Measurements from ENCODE around the gene GPR39.

Gene GPR39

GRCh38 chr2:132589111-132589830 lies 172.7 kb downstream of the GPR39 start:
- ATAC-seq (ENCODE audit: low read depth) = no peak

DNA sequence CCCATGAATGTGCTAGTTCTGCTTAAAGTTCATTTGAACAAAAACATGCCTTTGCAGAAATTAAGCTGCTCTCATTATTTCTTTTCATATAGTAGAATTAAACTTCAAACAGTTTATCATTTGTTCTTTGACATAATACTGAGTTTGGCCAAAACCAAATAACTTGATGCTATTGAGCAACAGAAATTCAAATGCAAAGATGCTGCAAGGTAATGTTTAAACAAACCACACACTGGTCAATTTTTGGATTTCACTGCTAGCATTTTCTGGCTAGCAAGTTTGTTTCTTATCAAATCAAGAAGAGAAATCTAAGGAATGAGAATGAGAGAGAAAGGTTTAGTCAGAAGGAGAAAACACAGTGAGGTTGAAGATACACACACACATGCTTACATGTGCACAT lies 173.4 kb downstream of the GPR39 start:
- Histone ChIP-seq H3K27me3 (ENCODE audit: insufficient read depth, poor library complexity, severe bottlenecking) (no peaks in the 10 kb centered on the region), H3K27ac (ENCODE audit: poor library complexity, severe bottlenecking) (no peak overlapping the region), H3K4me1 (ENCODE audit: insufficient read depth, poor library complexity, severe bottlenecking) (no peaks in the 10 kb centered on the region), H3K36me3 (ENCODE audit: low read depth) (no peaks in the 10 kb centered on the region), H3K4me3 (ENCODE audit: severe bottlenecking) (no peak overlapping the region), H3K9me3 (ENCODE audit: severe bottlenecking) (no peaks in the 10 kb centered on the region)
- TF ChIP-seq, protein P1, sequence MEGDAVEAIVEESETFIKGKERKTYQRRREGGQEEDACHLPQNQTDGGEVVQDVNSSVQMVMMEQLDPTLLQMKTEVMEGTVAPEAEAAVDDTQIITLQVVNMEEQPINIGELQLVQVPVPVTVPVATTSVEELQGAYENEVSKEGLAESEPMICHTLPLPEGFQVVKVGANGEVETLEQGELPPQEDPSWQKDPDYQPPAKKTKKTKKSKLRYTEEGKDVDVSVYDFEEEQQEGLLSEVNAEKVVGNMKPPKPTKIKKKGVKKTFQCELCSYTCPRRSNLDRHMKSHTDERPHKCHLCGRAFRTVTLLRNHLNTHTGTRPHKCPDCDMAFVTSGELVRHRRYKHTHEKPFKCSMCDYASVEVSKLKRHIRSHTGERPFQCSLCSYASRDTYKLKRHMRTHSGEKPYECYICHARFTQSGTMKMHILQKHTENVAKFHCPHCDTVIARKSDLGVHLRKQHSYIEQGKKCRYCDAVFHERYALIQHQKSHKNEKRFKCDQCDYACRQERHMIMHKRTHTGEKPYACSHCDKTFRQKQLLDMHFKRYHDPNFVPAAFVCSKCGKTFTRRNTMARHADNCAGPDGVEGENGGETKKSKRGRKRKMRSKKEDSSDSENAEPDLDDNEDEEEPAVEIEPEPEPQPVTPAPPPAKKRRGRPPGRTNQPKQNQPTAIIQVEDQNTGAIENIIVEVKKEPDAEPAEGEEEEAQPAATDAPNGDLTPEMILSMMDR (IDR thresholded peaks at IDR 0.05; ENCODE audit: poor library complexity, severe bottlenecking) = no peak
- ATAC-seq (ENCODE audit: low read depth) = no peak
- DNase-seq (ENCODE audit: low spot score) = no peak

More at GRCh38 chr2:132589111-132589830, 172.7 kb downstream of the GPR39 start:
- no peaks in the 10 kb centered on the region for H3K4me1 ChIP-seq (ENCODE audit: insufficient read depth, poor library complexity, severe bottlenecking)
- no peak for DNase-seq (ENCODE audit: low spot score)
- no peaks in the 10 kb centered on the region for H3K36me3 ChIP-seq (ENCODE audit: low read depth)
- H3K4me3 ChIP-seq (ENCODE audit: severe bottlenecking) = no peak overlapping the region
- no peak overlapping the region for H3K27ac ChIP-seq (ENCODE audit: poor library complexity, severe bottlenecking)
- TF ChIP-seq, protein P1 (IDR thresholded peaks at IDR 0.05; ENCODE audit: poor library complexity, severe bottlenecking) = no peak
- H3K27me3 ChIP-seq (ENCODE audit: insufficient read depth, poor library complexity, severe bottlenecking) = no peaks in the 10 kb centered on the region
- no peaks in the 10 kb centered on the region for H3K9me3 ChIP-seq (ENCODE audit: severe bottlenecking)

DNA sequence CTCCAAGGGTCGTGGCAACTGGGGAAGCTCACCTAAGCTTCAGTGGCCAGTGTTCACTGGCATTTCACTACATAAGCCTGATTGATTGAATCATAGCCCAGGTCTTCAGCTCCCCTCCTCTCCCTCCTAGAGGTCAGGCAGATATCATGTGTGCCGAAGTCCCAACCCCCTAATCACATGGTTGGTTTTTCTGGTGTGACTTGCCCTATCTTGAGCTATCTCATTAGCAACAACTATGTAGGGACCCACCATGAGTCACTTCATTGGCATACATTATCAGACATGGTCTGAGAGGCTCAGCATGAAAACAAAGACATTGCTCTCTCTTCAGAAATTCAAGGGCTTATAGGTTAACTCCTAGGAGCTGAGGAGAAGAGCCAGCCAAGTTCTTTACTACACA lies 176.6 kb downstream of the GPR39 start:
- no peaks in the 10 kb centered on the region for H3K9me3 ChIP-seq (ENCODE audit: severe bottlenecking)
- DNase-seq (ENCODE audit: low spot score) = no peak
- no peaks in the 10 kb centered on the region for H3K4me1 ChIP-seq (ENCODE audit: insufficient read depth, poor library complexity, severe bottlenecking)
- H3K27ac ChIP-seq (ENCODE audit: poor library complexity, severe bottlenecking) = no peak overlapping the region
- H3K4me3 ChIP-seq (ENCODE audit: severe bottlenecking) = no peak overlapping the region
- no peaks in the 10 kb centered on the region for H3K36me3 ChIP-seq (ENCODE audit: low read depth)
- ATAC-seq (ENCODE audit: low read depth) = no peak
- TF ChIP-seq, protein P1 (IDR thresholded peaks at IDR 0.05; ENCODE audit: poor library complexity, severe bottlenecking) = no peak
- no peaks in the 10 kb centered on the region for H3K27me3 ChIP-seq (ENCODE audit: insufficient read depth, poor library complexity, severe bottlenecking)

- H3K27ac ChIP-seq (ENCODE audit: poor library complexity, severe bottlenecking) = no peak overlapping the region
- TF ChIP-seq, protein P1 (IDR thresholded peaks at IDR 0.05; ENCODE audit: poor library complexity, severe bottlenecking) = no peak
Observed at GRCh38 chr2:132595186-132595585, 178.6 kb downstream of the GPR39 start.

GRCh38 chr2:132595693-132596092 lies 179.1 kb downstream of the GPR39 start:
- H3K36me3 ChIP-seq (ENCODE audit: low read depth) = no peaks in the 10 kb centered on the region
- DNase-seq (ENCODE audit: low spot score) = no peak
- TF ChIP-seq, protein P1 (IDR thresholded peaks at IDR 0.05; ENCODE audit: poor library complexity, severe bottlenecking) = no peak

More at GRCh38 chr2:132595186-132595585, 178.6 kb downstream of the GPR39 start:
- H3K9me3 ChIP-seq (ENCODE audit: severe bottlenecking) = no peaks in the 10 kb centered on the region
- no peak for ATAC-seq (ENCODE audit: low read depth)
- DNase-seq (ENCODE audit: low spot score) = no peak
- no peaks in the 10 kb centered on the region for H3K4me1 ChIP-seq (ENCODE audit: insufficient read depth, poor library complexity, severe bottlenecking)
- H3K4me3 ChIP-seq (ENCODE audit: severe bottlenecking) = no peak overlapping the region
- H3K27me3 ChIP-seq (ENCODE audit: insufficient read depth, poor library complexity, severe bottlenecking) = no peaks in the 10 kb centered on the region
- H3K36me3 ChIP-seq (ENCODE audit: low read depth) = no peaks in the 10 kb centered on the region

More at GRCh38 chr2:132595693-132596092, 179.1 kb downstream of the GPR39 start:
- Histone ChIP-seq H3K9me3 (ENCODE audit: severe bottlenecking) (no peaks in the 10 kb centered on the region), H3K27me3 (ENCODE audit: insufficient read depth, poor library complexity, severe bottlenecking) (no peaks in the 10 kb centered on the region), H3K4me1 (ENCODE audit: insufficient read depth, poor library complexity, severe bottlenecking) (no peaks in the 10 kb centered on the region), H3K4me3 (ENCODE audit: severe bottlenecking) (no peak overlapping the region), H3K27ac (ENCODE audit: poor library complexity, severe bottlenecking) (no peak overlapping the region)
- ATAC-seq (ENCODE audit: low read depth) = no peak
